ENCODE measurements around the gene ATP1A3. TPM values are rescaled to one million over a fixed set of nuclear protein-coding genes. Genes with fewer than 3 reads are reported as not detected.

Gene ATP1A3
- total RNA-seq, 3 donors from 2014 or later, result not detected

GRCh38 chr19:41990028-41990427, 4.0 kb downstream of the ATP1A3 start:
- no peak overlapping the region for H3K27ac ChIP-seq
- H3K4me1 ChIP-seq, result no peaks in the 10 kb centered on the region
- H3K27me3 ChIP-seq, result peaks cover 9 to 50% of the 10 kb centered on the region in 2 donors
- no peaks in the 10 kb centered on the region for H3K36me3 ChIP-seq
- TF ChIP-seq POLR2AphosphoS5 (IDR thresholded peaks at IDR 0.05) (no peak), CTCF (IDR thresholded peaks at IDR 0.05) (no peak), POLR2A (IDR thresholded peaks at IDR 0.05) (no peak)
- H3K9me3 ChIP-seq, result no peaks in the 10 kb centered on the region
- H3K4me3 ChIP-seq, result no peak overlapping the region
- DNase-seq (ENCODE audit: low spot score in 2 of 2), result no peak
- intact Hi-C loops (cut with DNase I; ENCODE audit: low total_unique reads), result no loop called here

GRCh38 chr19:41988947-41989346, 5.1 kb downstream of the ATP1A3 start:
- Histone ChIP-seq H3K27me3 (peaks cover 6 to 39% of the 10 kb centered on the region in 2 donors), H3K27ac (no peak overlapping the region), H3K9me3 (no peaks in the 10 kb centered on the region), H3K4me1 (no peaks in the 10 kb centered on the region), H3K36me3 (no peaks in the 10 kb centered on the region), H3K4me3 (no peak overlapping the region)
- intact Hi-C loops (cut with DNase I; ENCODE audit: low total_unique reads), result no loop called here
- TF ChIP-seq POLR2A (IDR thresholded peaks at IDR 0.05), result no peak
- TF ChIP-seq POLR2AphosphoS5 (IDR thresholded peaks at IDR 0.05), result no peak
- no peak for TF ChIP-seq CTCF (IDR thresholded peaks at IDR 0.05)
- DNase-seq (ENCODE audit: low spot score in 2 of 2), result no peak

GRCh38 chr19:41987141-41987860, 6.7 kb downstream of the ATP1A3 start:
- no peaks in the 10 kb centered on the region for H3K4me1 ChIP-seq
- H3K4me3 ChIP-seq, result no peak overlapping the region
- no peaks in the 10 kb centered on the region for H3K36me3 ChIP-seq
- no peak for DNase-seq (ENCODE audit: low spot score in 2 of 2)
- H3K27me3 ChIP-seq, result peaks cover 3 to 24% of the 10 kb centered on the region in 2 donors
- no peak overlapping the region for H3K27ac ChIP-seq
- intact Hi-C loops (cut with DNase I; ENCODE audit: low total_unique reads), result no loop called here
- H3K9me3 ChIP-seq, result no peaks in the 10 kb centered on the region
- no peak for TF ChIP-seq POLR2A (IDR thresholded peaks at IDR 0.05)
- TF ChIP-seq CTCF (IDR thresholded peaks at IDR 0.05), result no peak
- TF ChIP-seq POLR2AphosphoS5 (IDR thresholded peaks at IDR 0.05), result no peak

GRCh38 chr19:41984961-41985360, 9.1 kb downstream of the ATP1A3 start:
- TF ChIP-seq POLR2AphosphoS5 (IDR thresholded peaks at IDR 0.05), result no peak
- TF ChIP-seq CTCF (IDR thresholded peaks at IDR 0.05), result no peak
- no peak for TF ChIP-seq POLR2A (IDR thresholded peaks at IDR 0.05)
- Histone ChIP-seq H3K4me1 (no peaks in the 10 kb centered on the region), H3K36me3 (no peaks in the 10 kb centered on the region), H3K4me3 (no peak overlapping the region), H3K27ac (no peak overlapping the region), H3K9me3 (no peaks in the 10 kb centered on the region), H3K27me3 (peaks cover 0 to 6% of the 10 kb centered on the region in 2 donors)
- intact Hi-C loops (cut with DNase I; ENCODE audit: low total_unique reads), result no loop called here
- no peak for DNase-seq (ENCODE audit: low spot score in 2 of 2)

- no peak for DNase-seq (ENCODE audit: low spot score in 2 of 2)
- Histone ChIP-seq H3K36me3 (no peaks in the 10 kb centered on the region), H3K27me3 (no peaks in the 10 kb centered on the region), H3K4me1 (no peaks in the 10 kb centered on the region), H3K27ac (no peak overlapping the region), H3K9me3 (no peaks in the 10 kb centered on the region), H3K4me3 (no peak overlapping the region)
- intact Hi-C loops (cut with DNase I; ENCODE audit: low total_unique reads), result no loop called here
- no peak for TF ChIP-seq POLR2AphosphoS5 (IDR thresholded peaks at IDR 0.05)
- no peak for TF ChIP-seq POLR2A (IDR thresholded peaks at IDR 0.05)
- TF ChIP-seq CTCF (IDR thresholded peaks at IDR 0.05), result no peak
These were observed 12.3 kb downstream of the ATP1A3 start for GRCh38 chr19:41981724-41982123.
